Lung (tissue), 12 donors: Measurements from ENCODE around the gene RALGPS1. TPM values are rescaled to one million over a fixed set of nuclear protein-coding genes. Genes with fewer than 3 reads are reported as not detected.

ENCODE experiments used
- ATAC-seq: fragments of 200-7000 bp; cut with Tn5 transposase; one replicate; pipeline ENCODE4 v1.9.1; 2020; ENCODE audit warnings: moderate number of reproducible peaks; ENCODE audit not compliant: insufficient read depth, low FRiP score
- DNase-seq, 3 donors: peaks; one replicate each; pipeline ENCODE4 v3.0.0-alpha.2; 2013 to 2017
- H3K27ac ChIP-seq, 2 donors: one replicate each; pipeline ENCODE4 v1.5.1; 2013; ENCODE audit warnings: mild to moderate bottlenecking in 2 of 2, moderate library complexity in 2 of 2, control low read depth in 1 of 2, inconsistent platforms in 1 of 2, low read depth in 1 of 2, low read length in 1 of 2
- H3K27me3 ChIP-seq, 3 donors: one replicate each; pipeline ENCODE4 v1.5.1; 2013; ENCODE audit warnings: low read length in 2 of 3; ENCODE audit not compliant: control insufficient read depth in 3 of 3, insufficient read depth in 3 of 3
- H3K36me3 ChIP-seq, 4 donors: one replicate each; pipeline ENCODE4 v1.5.1; 2013; ENCODE audit warnings: low read length in 4 of 4, mild to moderate bottlenecking in 1 of 4, moderate library complexity in 1 of 4; ENCODE audit not compliant: control insufficient read depth in 4 of 4, insufficient read depth in 4 of 4
- H3K4me1 ChIP-seq, 5 donors: one replicate each; pipeline ENCODE4 v1.5.1; 2013; ENCODE audit warnings: low read length in 5 of 5, mild to moderate bottlenecking in 2 of 5, moderate library complexity in 1 of 5; ENCODE audit not compliant: control insufficient read depth in 5 of 5, insufficient read depth in 5 of 5
- H3K4me3 ChIP-seq: one replicate; pipeline ENCODE4 v1.5.1; 2013; ENCODE audit warnings: mild to moderate bottlenecking, control low read depth, moderate library complexity
- H3K9ac ChIP-seq, 2 donors: one replicate each; pipeline ENCODE4 v1.5.1; 2013; ENCODE audit warnings: low read length in 2 of 2, control low read depth in 1 of 2; ENCODE audit not compliant: insufficient read depth in 1 of 2
- H3K9me3 ChIP-seq, 4 donors: one replicate each; pipeline ENCODE4 v1.5.1; 2013; ENCODE audit warnings: low read length in 3 of 4, mild to moderate bottlenecking in 1 of 4, moderate library complexity in 1 of 4; ENCODE audit not compliant: control insufficient read depth in 4 of 4, insufficient read depth in 3 of 4
- WGBS, 2 donors: extraction: QIAGEN DNeasy Blood & Tissue Kit; methylation state at CpG; one replicate each; pipeline ENCODE4 v1.1.7; 2013; 5-methylcytosine and 5-hydroxymethylcytosine counted together
- polyA plus RNA-seq, 2 donors: library from polyadenylated mRNA; stranded (reverse); fragments of 200-250 nt; gene quantifications; one replicate each; pipeline ENCODE4 v1.2.1, GENCODE V29; 2013
- total RNA-seq, 2 donors: library from RNA; depleted of rRNA in 1 of 2; stranded (reverse); fragments of >200 nt in 1 of 2; gene quantifications; one replicate each; pipeline ENCODE4 v1.2.1, GENCODE V29; 2014 to 2021
- TF ChIP-seq, protein P1 (sequence below): IDR thresholded peaks from 2 replicates; pipeline ENCODE4 v1.5.1; 2012; ENCODE audit warnings: mild to moderate bottlenecking; ENCODE audit errors: control extremely low read depth, extremely low read depth
- donor health status: control.
- donor health status: control.
- donor health status: Bipolar disorder and iron deficiency.
- donor health status: healthy.
- donor health status: DM: yes; HTN: yes; CAD: no.

RALGPS1 gene
- total and polyA plus RNA-seq, 4 donors: 3.5 to 30.3 (median 11.9) TPM

DNA sequence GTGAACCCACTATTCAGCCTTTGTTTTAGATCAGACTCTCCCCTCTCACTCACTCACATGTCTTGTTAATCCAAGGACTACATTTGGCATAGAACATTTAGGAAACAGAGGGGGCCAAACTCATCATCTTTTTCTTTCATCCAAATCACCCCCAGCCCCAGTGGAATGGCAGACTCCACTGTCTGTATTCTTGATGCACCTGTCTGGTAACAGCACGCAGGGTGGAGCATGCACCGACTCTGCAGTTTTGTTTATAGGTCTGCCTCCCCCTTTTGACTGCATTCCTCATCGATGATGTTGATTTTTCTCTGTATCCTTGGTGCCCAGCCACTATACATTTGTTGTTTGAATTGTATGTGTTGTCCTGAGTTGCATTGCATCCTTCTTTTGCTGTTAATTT lies 141.9 kb downstream of the RALGPS1 start:
- Histone ChIP-seq H3K4me1 (peaks cover 13 to 25% (median 15%) of the 10 kb centered on the region in 5 donors), H3K27ac (no peak overlapping the region), H3K4me3 (no peak overlapping the region), H3K27me3 (no peaks in the 10 kb centered on the region), H3K9me3 (no peaks in the 10 kb centered on the region), H3K36me3 (peaks cover 0 to 2% (median 0%) of the 10 kb centered on the region in 4 donors), H3K9ac (no peak overlapping the region)
- TF ChIP-seq, protein P1, sequence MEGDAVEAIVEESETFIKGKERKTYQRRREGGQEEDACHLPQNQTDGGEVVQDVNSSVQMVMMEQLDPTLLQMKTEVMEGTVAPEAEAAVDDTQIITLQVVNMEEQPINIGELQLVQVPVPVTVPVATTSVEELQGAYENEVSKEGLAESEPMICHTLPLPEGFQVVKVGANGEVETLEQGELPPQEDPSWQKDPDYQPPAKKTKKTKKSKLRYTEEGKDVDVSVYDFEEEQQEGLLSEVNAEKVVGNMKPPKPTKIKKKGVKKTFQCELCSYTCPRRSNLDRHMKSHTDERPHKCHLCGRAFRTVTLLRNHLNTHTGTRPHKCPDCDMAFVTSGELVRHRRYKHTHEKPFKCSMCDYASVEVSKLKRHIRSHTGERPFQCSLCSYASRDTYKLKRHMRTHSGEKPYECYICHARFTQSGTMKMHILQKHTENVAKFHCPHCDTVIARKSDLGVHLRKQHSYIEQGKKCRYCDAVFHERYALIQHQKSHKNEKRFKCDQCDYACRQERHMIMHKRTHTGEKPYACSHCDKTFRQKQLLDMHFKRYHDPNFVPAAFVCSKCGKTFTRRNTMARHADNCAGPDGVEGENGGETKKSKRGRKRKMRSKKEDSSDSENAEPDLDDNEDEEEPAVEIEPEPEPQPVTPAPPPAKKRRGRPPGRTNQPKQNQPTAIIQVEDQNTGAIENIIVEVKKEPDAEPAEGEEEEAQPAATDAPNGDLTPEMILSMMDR: no peak
- ATAC-seq (no peak), DNase-seq (no peak)
- 88 to 96% methylated on average over 3 of the region's 3 CpGs for WGBS, 2 donors

DNA sequence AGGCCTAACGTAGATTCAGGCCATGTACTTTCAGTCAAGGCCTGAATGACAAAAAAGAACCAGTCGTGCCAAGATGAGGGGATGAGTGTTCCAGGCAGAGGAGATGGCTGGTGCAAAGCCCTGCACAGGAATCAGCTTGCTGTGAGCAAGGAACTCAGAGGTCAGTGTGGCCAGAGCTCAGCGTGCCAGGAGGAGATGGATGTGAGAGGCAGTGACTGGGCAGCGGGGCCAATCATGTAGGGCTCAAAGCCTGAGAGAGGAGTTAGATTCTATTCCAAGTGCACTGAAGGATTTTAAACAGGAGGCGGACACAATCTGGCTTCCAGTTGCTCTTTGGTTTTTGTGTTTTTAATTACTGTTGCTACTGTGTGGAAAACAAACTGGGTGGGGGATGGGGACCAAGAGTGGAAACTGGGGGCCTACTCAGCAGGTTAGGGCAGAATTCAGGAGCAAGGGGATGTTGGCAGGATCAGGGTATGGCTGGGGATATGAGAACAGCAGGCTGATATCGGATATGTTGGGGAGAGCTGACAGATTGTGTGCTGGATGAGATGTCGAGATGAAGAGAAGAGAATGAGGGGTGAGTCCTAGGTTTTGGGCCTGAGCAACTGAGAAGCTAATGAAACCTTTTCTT lies 143.5 kb downstream of the RALGPS1 start:
- TF ChIP-seq, protein P1: no peak
- Histone ChIP-seq H3K9ac (peak overlapping the region in 1 of 2 donors; percentile 6), H3K9me3 (no peaks in the 10 kb centered on the region), H3K4me1 (peaks cover 8 to 19% (median 15%) of the 10 kb centered on the region in 5 donors), H3K27ac (peak overlapping the region in 1 of 2 donors; percentile 46), H3K27me3 (no peaks in the 10 kb centered on the region), H3K4me3 (no peak overlapping the region), H3K36me3 (no peaks in the 10 kb centered on the region)
- 80 to 86% methylated on average over 7 of the region's 7 CpGs for WGBS, 2 donors
- ATAC-seq (no peak), DNase-seq (no peak)

DNA sequence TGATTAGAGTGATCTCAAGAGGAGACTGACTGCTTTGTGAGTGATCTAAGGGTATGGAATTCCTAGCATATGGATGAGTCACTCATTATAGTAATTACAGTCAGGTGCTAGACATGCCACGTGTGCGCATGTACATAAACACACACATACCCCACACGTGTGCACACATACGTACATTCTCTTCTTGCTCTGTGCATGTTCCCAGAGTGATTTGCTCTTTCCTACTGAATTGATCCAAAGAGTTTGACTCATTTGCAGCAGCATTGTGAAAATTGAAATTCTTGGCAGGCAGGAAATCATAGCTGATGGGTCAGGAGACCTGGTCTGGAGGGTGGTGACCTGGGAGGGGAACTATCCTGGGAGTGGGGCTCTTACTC lies 144.1 kb downstream of the RALGPS1 start:
- no peak for DNase-seq
- Histone ChIP-seq H3K27me3 (no peaks in the 10 kb centered on the region), H3K9ac (no peak overlapping the region), H3K36me3 (no peaks in the 10 kb centered on the region), H3K4me3 (no peak overlapping the region), H3K4me1 (peaks cover 8 to 17% (median 13%) of the 10 kb centered on the region in 5 donors), H3K9me3 (no peaks in the 10 kb centered on the region), H3K27ac (no peak overlapping the region)
- no peak for ATAC-seq
- TF ChIP-seq, protein P1: no peak
- 91 to 95% methylated on average over 4 of the region's 4 CpGs for WGBS, 2 donors

DNA sequence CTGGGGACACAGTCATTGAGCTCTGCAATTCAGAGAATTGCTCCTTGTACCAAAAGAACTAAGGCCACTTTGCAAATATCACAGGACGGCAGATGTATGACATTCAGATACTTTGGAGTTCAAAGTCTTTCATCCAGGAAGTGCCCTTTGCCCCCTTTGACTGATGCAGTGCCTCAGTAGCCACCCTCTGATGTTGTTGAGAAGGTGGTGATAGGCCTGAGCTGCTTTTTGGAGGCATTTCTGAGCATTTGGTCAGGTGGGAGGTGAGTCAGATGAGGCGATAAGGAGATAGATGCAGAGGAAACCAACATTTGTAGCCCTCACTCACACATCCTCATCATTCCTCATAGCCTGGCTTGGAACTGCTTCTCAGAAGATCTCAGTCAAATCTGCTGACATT lies 144.4 kb downstream of the RALGPS1 start:
- no peak overlapping the region for H3K27ac ChIP-seq
- 84 to 95% methylated on average over 2 of the region's 2 CpGs for WGBS, 2 donors
- ATAC-seq: no peak

More for the DNA sequence above, 144.4 kb downstream of the RALGPS1 start:
- H3K9me3 ChIP-seq: no peaks in the 10 kb centered on the region
- H3K27me3 ChIP-seq: no peaks in the 10 kb centered on the region
- TF ChIP-seq, protein P1: no peak
- H3K4me1 ChIP-seq: peaks cover 5 to 17% (median 9%) of the 10 kb centered on the region in 5 donors
- H3K9ac ChIP-seq: no peak overlapping the region
- H3K36me3 ChIP-seq: no peaks in the 10 kb centered on the region
- DNase-seq: no peak
- H3K4me3 ChIP-seq: no peak overlapping the region
